ENCODE results near the gene HSD11B1L. TPM values are rescaled to one million over a fixed set of nuclear protein-coding genes. Genes with fewer than 3 reads are reported as not detected.
A peak's percentile ranks its signal among the peaks of the same experiment; 100 is the strongest.

The HSD11B1L gene
- total RNA-seq, 1 experiment from 2014 or later = 6.0 TPM

DNA sequence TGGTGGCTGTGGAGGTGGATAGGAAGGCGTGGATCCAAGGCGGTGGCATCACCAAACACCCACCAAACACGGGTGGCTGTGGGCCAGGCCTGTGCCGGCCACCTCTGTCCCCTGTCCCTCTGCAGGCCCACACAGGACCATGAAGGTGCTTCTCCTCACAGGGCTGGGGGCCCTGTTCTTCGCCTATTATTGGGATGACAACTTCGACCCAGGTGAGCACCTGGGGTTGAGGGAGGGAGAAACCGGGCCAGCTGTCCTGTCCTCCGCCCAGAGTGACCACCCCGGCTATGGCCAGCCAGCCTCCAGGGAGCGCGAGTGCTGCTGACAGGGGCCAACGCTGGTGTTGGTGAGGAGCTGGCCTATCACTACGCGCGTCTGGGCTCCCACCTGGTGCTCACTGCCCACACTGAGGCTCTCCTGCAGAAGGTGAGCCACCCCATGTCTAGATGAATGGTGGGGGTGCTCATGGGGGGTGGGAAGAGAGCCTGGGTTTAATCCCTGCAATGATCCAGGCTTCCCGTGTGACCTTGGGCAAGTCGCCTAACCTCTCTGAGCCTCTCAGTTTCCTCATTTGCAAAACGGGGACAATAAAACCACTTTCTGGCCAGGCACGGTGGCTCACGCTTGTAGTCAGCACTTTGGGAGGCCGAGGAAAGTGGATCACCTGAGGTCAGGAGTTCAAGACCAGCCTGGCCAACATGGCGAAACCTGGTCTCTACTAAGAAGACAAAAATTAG lies 4.0 kb downstream of the HSD11B1L start:
- Histone ChIP-seq H3K4me3 (ENCODE audit: low read depth in 2 of 2, low read length in 2 of 2) (no peak overlapping the region), H3K4me1 (ENCODE audit: control insufficient read depth, insufficient read depth, low read length) (no peaks in the 10 kb centered on the region), H3K27ac (ENCODE audit: low read length) (no peak overlapping the region), H3K27me3 (ENCODE audit: control insufficient read depth, insufficient read depth, low read length) (no peaks in the 10 kb centered on the region), H3K36me3 (ENCODE audit: control insufficient read depth, insufficient read depth, low read length) (peaks cover 3% of the 10 kb centered on the region; the same call in 1 of the 2 replicates), H3K9me3 (ENCODE audit: control insufficient read depth, insufficient read depth, low read depth, low read length) (no peaks in the 10 kb centered on the region)
- CTCF ChIA-PET = no interaction called here
- TF ChIP-seq, protein P1, sequence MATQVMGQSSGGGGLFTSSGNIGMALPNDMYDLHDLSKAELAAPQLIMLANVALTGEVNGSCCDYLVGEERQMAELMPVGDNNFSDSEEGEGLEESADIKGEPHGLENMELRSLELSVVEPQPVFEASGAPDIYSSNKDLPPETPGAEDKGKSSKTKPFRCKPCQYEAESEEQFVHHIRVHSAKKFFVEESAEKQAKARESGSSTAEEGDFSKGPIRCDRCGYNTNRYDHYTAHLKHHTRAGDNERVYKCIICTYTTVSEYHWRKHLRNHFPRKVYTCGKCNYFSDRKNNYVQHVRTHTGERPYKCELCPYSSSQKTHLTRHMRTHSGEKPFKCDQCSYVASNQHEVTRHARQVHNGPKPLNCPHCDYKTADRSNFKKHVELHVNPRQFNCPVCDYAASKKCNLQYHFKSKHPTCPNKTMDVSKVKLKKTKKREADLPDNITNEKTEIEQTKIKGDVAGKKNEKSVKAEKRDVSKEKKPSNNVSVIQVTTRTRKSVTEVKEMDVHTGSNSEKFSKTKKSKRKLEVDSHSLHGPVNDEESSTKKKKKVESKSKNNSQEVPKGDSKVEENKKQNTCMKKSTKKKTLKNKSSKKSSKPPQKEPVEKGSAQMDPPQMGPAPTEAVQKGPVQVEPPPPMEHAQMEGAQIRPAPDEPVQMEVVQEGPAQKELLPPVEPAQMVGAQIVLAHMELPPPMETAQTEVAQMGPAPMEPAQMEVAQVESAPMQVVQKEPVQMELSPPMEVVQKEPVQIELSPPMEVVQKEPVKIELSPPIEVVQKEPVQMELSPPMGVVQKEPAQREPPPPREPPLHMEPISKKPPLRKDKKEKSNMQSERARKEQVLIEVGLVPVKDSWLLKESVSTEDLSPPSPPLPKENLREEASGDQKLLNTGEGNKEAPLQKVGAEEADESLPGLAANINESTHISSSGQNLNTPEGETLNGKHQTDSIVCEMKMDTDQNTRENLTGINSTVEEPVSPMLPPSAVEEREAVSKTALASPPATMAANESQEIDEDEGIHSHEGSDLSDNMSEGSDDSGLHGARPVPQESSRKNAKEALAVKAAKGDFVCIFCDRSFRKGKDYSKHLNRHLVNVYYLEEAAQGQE (IDR thresholded peaks at IDR 0.05; ENCODE audit: insufficient read depth in 1 of 2, low read depth in 2 of 2, low read length in 1 of 2) = no peak
- TF ChIP-seq TCF7L2 (IDR thresholded peaks at IDR 0.05; ENCODE audit: low read depth, low read length) (no peak), SIN3A (IDR thresholded peaks at IDR 0.05; ENCODE audit: borderline replicate concordance, insufficient read depth, low read depth, low read length) (no peak)
- intact Hi-C loops (cut with micrococcal nuclease; ENCODE audit: unreplicated experiment) (no loop called here), in situ Hi-C loops (cut with HindIII; ENCODE audit: low pct_unique_long_range_greater_than_20kb, low sequenced_read_pairs) (no loop called here)
- BruUV-seq (replicated peaks) = no TSS peak
- ATAC-seq (no peak), DNase-seq (ENCODE audit: low read depth, low spot score) (no peak)
- POLR2A ChIA-PET = no interaction called here

DNA sequence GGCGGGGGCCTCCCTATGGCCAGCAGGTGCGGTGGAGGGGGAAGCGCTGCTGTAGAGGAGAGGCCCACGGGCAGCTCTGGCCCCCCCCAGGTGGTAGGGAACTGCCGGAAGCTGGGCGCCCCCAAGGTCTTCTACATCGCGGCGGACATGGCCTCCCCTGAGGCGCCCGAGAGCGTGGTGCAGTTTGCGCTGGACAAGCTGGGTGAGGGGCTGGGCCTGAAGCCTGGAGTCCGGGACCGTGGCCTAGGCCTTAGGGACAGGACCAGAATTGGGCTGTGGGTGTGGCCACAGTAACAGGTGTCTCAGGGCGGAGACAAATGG lies 5.5 kb downstream of the HSD11B1L start:
- Histone ChIP-seq H3K4me1 (ENCODE audit: control insufficient read depth, insufficient read depth, low read length) (no peaks in the 10 kb centered on the region), H3K36me3 (ENCODE audit: control insufficient read depth, insufficient read depth, low read length) (peaks cover 7% of the 10 kb centered on the region; the same call in 1 of the 2 replicates), H3K4me3 (ENCODE audit: low read depth in 2 of 2, low read length in 2 of 2) (peak overlapping the region; percentile 46 to 50), H3K9me3 (ENCODE audit: control insufficient read depth, insufficient read depth, low read depth, low read length) (no peaks in the 10 kb centered on the region), H3K27ac (ENCODE audit: low read length) (no peak overlapping the region), H3K27me3 (ENCODE audit: control insufficient read depth, insufficient read depth, low read length) (no peaks in the 10 kb centered on the region)
- intact Hi-C loops (cut with micrococcal nuclease; ENCODE audit: unreplicated experiment) (no loop called here), in situ Hi-C loops (cut with HindIII; ENCODE audit: low pct_unique_long_range_greater_than_20kb, low sequenced_read_pairs) (no loop called here)
- ATAC-seq = no peak
- BruUV-seq (replicated peaks) = no TSS peak
- POLR2A ChIA-PET = no interaction called here
- CTCF ChIA-PET = no interaction called here
- no peak for DNase-seq (ENCODE audit: low read depth, low spot score)
- TF ChIP-seq, protein P2, sequence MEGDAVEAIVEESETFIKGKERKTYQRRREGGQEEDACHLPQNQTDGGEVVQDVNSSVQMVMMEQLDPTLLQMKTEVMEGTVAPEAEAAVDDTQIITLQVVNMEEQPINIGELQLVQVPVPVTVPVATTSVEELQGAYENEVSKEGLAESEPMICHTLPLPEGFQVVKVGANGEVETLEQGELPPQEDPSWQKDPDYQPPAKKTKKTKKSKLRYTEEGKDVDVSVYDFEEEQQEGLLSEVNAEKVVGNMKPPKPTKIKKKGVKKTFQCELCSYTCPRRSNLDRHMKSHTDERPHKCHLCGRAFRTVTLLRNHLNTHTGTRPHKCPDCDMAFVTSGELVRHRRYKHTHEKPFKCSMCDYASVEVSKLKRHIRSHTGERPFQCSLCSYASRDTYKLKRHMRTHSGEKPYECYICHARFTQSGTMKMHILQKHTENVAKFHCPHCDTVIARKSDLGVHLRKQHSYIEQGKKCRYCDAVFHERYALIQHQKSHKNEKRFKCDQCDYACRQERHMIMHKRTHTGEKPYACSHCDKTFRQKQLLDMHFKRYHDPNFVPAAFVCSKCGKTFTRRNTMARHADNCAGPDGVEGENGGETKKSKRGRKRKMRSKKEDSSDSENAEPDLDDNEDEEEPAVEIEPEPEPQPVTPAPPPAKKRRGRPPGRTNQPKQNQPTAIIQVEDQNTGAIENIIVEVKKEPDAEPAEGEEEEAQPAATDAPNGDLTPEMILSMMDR (IDR thresholded peaks at IDR 0.05) = no peak
- no peak for TF ChIP-seq SIN3A (IDR thresholded peaks at IDR 0.05; ENCODE audit: borderline replicate concordance, insufficient read depth, low read depth, low read length)
- TF ChIP-seq POLR2AphosphoS5 (IDR thresholded peaks at IDR 0.05; ENCODE audit: low read depth, low read length) = no peak
- TF ChIP-seq TCF7L2 (IDR thresholded peaks at IDR 0.05; ENCODE audit: low read depth, low read length) = no peak

DNA sequence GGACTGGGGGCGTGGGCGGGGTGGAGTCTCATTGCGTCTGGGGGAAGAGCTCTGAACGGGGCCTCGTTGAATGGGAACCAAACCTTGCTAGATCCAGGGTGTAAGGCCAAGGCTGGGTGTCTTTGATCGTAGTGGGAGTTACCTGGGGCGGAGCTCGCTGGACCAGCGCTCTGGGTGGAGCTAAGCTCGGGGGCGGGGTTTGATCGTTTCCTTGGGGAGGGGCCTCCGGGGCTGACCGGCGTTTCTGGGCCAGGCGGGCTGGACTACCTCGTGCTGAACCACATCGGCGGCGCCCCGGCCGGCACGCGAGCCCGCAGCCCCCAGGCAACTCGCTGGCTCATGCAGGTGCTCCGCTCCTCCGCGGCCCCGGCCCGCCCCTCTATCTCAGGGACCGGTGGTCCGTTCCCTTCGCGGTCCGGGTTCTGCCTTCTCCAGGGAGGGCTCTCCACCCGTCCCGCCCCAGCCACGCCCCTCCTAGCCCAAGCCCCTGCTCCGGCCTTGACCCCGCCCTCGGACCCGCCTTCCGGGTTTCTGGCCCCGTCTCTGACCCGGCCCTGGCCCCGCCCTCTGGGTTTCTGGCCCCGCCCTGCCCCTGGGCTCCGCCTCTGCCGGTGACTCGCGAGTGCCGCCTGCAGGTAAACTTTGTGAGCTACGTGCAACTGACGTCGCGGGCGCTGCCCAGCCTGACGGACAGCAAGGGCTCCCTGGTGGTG lies 6.0 kb downstream of the HSD11B1L start:
- Histone ChIP-seq H3K27ac (ENCODE audit: low read length) (peak overlapping the region; percentile 23; the same call in 1 of the 2 replicates), H3K4me3 (ENCODE audit: low read depth in 2 of 2, low read length in 2 of 2) (peak overlapping the region; percentile 46 to 50), H3K27me3 (ENCODE audit: control insufficient read depth, insufficient read depth, low read length) (no peaks in the 10 kb centered on the region), H3K4me1 (ENCODE audit: control insufficient read depth, insufficient read depth, low read length) (no peaks in the 10 kb centered on the region), H3K36me3 (ENCODE audit: control insufficient read depth, insufficient read depth, low read length) (peaks cover 7% of the 10 kb centered on the region; the same call in 1 of the 2 replicates), H3K9me3 (ENCODE audit: control insufficient read depth, insufficient read depth, low read depth, low read length) (no peaks in the 10 kb centered on the region)
- TF ChIP-seq, protein P2 (IDR thresholded peaks at IDR 0.05) = peak; percentile 93
- no peak for TF ChIP-seq TCF7L2 (IDR thresholded peaks at IDR 0.05; ENCODE audit: low read depth, low read length)
- no TSS peak for BruUV-seq (replicated peaks)
- ChIA-PET POLR2A (no interaction called here), CTCF (no interaction called here)
- DNase-seq (ENCODE audit: low read depth, low spot score) (peak; percentile 60), ATAC-seq (peak; percentile 81)
- intact Hi-C loops (cut with micrococcal nuclease; ENCODE audit: unreplicated experiment) = no loop called here
- in situ Hi-C loops (cut with HindIII; ENCODE audit: low pct_unique_long_range_greater_than_20kb, low sequenced_read_pairs) = no loop called here
